ENCODE results near the gene MARVELD3. TPM values are rescaled to one million over a fixed set of nuclear protein-coding genes. Genes with fewer than 3 reads are reported as not detected.

MARVELD3 gene
- total RNA-seq, 1 experiment from 2014 or later, result not detected

GRCh38 chr16:71623597-71623996 is 2.4 kb upstream of the MARVELD3 start:
- no peak for DNase-seq (ENCODE audit: low spot score)

DNA sequence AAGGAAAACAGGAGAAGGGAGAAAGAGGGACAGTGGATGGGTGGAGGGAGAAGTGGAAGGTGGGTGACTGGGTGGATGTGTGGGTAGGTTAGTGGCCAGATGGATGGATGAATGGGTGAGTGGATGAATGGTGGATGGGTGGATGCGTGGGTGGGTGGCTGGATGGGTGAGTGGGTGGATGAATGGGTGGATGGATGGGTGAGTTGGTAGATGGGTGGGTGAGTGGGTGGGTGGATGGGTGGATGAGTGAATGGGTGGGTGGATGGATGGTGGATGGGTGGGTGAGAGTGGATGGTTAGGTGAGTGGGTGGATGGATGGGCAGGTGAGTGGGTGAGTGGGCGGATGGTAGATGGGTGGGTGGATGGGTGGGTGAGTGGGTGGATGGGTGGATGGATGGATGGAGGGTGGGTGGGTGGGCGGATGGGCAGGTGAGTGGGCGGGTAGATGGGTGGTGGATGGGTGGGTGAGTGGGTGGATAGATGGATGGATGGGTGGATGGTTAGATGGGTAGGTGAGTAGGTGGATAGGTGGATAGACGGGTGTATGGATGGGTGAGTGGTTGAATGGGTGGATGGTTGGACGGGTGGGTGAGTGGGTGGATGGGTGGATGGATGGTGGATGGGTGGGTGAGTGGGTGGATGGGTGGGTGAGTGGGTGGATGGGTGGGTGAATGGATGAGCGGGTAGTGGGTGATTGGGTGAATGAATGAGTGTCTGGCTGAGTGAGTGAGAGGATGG is 702 bp upstream of the MARVELD3 start:
- no peak for DNase-seq (ENCODE audit: low spot score)

DNA sequence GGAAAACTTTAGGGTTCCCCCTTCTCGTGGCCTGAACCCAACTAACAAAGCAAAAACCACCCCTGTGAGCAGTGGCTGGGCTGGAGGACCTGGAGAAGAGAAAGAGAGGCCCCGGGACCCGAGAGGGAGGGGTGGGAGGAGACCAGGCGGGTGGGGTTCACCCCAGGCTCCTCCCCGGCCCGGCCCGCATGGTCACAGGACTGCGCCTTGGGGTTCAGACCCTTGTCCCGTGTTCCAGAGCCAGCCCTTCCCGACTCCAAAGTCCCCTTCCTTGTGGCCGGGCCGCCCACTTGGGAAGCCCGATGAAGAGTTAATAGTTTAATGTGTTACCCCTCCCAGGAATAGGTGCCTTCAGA is 852 bp downstream of the MARVELD3 start:
- DNase-seq (ENCODE audit: low spot score), result no peak

- DNase-seq (ENCODE audit: low spot score), result no peak
These were observed 1.8 kb downstream of the MARVELD3 start for GRCh38 chr16:71627731-71628181.

GRCh38 chr16:71628810-71629209 is 2.8 kb downstream of the MARVELD3 start:
- peak; percentile 31 for DNase-seq (ENCODE audit: low spot score)

GRCh38 chr16:71629278-71630016 is 3.5 kb downstream of the MARVELD3 start:
- DNase-seq (ENCODE audit: low spot score), result no peak

DNA sequence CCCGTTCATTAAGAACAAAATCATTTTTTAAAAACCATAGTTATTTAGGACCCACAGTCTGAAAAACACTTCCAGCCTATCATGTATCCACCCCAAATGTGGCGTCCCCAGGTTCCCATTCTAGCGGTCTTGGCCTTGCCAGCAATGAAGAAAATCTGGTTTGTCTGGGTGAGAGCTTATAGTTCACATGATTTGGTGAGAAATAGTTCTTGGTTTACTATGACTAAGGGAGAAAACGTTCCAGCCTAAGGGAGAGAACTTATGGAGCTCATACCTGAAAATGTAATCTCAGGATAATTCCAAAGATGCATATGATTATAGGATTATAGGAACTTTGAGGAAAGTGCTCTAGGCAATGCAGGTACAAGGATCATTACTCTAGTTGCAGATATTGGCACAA is 4.8 kb downstream of the MARVELD3 start:
- DNase-seq (ENCODE audit: low spot score), result no peak

DNA sequence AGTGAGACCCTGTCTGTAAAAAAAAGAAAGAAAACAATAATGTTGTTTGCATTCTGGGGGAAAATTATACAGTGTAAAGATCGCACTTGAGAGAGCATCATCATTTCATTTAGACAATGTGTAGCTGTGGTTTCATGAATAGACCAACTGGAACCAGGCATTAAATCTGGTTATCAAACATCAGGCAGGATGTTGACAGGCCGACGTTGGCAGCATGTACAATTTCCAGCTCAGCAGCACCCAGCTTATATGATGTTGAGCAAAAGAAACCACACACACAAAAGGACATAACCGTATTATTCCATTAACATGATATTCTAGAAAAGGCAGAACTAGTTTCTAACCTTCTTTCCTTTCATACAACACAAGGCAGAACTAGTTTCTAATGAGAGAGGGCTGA is 5.8 kb downstream of the MARVELD3 start:
- no peak for DNase-seq (ENCODE audit: low spot score)

GRCh38 chr16:71635632-71636031 is 9.6 kb downstream of the MARVELD3 start:
- no peak for DNase-seq (ENCODE audit: low spot score)

- peak; percentile 54 for DNase-seq (ENCODE audit: low spot score)
These were observed 11.4 kb downstream of the MARVELD3 start for GRCh38 chr16:71637398-71637797.

GRCh38 chr16:71645450-71645849 is 19.5 kb downstream of the MARVELD3 start:
- peak; percentile 33 for DNase-seq (ENCODE audit: low spot score)

DNA sequence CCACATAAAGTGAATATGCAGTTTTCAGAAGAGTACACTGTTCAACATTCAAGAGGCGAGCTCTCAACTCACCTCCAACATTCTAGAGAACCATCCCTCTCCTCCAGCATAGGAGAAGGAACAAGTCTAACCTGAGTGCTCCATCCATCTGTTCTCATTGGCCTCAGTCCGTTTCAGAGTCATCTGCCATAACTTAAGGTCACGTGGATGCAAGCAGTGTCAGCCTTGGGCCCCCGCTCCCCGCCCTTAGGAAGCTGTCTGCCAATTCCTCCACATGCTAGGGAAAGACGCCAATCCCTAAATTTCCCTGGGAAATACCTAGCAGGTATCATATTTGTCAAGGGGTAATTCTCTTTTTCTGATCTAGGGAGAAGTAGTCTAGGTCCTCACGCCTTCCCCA is 21.4 kb downstream of the MARVELD3 start:
- DNase-seq (ENCODE audit: low spot score), result no peak

DNA sequence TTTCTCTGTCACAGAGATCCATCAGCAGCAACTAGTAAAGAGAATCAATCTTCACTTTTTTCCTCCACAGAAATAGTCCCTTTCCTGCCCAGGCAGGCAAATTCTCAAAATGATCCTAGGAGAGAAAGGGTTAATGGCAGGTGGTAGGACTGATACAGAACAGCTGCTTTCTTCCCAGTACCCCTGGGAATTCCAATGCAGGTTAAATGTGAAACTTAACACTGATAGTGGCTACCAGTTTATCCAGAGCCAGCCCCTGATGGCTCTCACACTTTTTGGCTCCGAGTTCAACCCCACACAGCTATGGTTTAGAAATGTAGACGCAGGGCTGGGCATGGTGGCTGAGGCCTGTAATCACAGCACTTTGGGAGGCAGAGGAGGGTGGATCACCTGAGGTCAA is 22.2 kb downstream of the MARVELD3 start:
- no peak for DNase-seq (ENCODE audit: low spot score)

- DNase-seq (ENCODE audit: low spot score), result no peak
These were observed 22.9 kb downstream of the MARVELD3 start for GRCh38 chr16:71648921-71649320.

GRCh38 chr16:71649704-71650103 is 23.7 kb downstream of the MARVELD3 start:
- DNase-seq (ENCODE audit: low spot score), result no peak

- no peak for DNase-seq (ENCODE audit: low spot score)
These were observed 32.8 kb downstream of the MARVELD3 start for GRCh38 chr16:71658771-71659170.

- DNase-seq (ENCODE audit: low spot score), result no peak
These were observed 33.5 kb downstream of the MARVELD3 start for GRCh38 chr16:71659471-71659870.

DNA sequence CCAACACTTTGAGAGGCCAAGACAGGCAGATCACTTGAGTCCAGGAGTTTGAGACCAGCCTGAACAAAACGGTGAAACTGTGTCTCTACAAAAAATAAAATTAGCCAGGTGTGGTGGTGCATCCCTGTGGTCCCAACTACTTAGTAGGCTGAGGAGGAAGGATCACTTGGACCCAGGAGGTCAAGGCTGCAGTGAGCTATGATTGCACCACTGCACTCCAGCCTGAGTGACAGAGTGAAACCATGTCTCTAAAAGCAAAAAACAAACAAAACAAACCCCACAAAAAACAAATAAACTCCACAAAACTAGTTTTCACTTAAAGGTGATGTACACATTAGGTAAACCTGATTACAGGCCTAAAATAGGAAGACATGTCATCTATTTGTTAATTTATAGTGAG is 40.3 kb downstream of the MARVELD3 start:
- no peak for DNase-seq (ENCODE audit: low spot score)

GRCh38 chr16:71666928-71667707 is 41.1 kb downstream of the MARVELD3 start:
- DNase-seq (ENCODE audit: low spot score), result no peak

DNA sequence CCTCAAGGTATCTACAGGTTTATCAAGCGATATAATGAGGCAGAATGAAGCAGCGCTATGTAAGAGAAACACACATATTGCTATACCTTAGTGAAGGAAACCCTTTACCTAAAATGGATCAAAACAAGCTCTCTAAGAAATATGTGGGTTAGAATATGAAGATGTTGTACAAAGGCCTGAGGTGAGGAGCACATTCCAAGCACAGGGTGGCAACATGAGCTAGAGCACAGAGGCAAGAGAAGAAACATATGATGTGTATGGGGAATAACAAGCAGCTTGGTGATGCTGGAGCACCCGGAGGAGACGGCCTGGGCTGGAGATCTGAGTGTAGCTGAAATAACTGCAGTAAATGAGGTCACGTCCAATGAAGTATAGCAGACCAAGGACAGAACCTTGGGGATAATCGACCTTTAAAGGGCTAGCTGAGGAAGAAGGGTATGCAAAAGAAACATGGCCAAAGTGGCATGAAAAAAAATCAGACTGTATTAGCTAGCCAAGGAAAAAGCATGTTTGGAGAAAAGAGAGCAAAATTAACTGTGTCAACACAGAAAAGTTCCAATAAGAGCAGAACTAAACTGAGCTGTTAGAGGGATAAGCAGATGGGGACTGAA is 44.0 kb downstream of the MARVELD3 start:
- no peak for DNase-seq (ENCODE audit: low spot score)

DNA sequence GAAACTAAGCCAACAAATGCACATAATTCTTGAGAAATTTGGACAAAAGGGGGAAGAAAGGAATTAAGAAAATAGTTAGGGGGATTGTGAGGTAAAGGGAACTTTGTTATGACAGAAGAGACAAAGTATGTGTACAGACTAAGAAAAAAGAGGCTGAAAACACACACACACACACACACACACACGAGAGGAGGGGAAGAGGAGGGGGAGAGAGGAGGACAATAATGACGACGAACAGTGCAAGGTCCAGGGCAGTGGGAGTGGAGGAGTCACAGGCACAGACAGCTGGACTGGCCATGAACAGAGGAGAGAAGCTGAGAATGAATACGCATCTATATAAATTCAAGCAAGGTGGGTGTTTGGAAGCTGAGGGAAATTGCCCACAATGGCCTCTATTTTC is 44.6 kb downstream of the MARVELD3 start:
- no peak for DNase-seq (ENCODE audit: low spot score)

DNA sequence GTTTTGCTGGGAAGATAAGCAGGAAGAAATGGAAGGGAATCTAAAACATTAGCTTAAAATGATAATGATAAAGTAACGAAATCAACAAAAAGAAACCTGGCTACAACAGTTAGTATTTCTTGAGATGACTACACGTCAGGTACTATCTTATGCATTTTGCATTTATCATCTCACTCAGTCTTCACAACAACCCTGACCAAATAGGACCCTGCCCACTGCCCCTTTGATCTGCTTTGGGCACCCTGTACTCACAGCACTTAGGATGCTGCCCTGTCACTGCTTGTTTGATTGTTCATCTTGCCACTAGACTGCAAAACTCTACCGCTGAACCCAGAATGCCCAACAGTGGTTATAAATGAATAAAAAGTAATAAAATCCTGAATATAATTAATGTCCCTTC is 45.2 kb downstream of the MARVELD3 start:
- no peak for DNase-seq (ENCODE audit: low spot score)

Measured in H4 (cell line).